ENCODE results near the gene PIP4K2A. TPM values are rescaled to one million over a fixed set of nuclear protein-coding genes. Genes with fewer than 3 reads are reported as not detected.
"Not testable (repeated sequence)": the region's sequence is repeated elsewhere in the genome, so short reads cannot be mapped to it uniquely, and the experiment has no call there.

Gene PIP4K2A
- total and polyA plus RNA-seq, 2 experiments from 2014 or later = 39.9 to 40.1 TPM

GRCh38 chr10:22750131-22750530, 35.8 kb upstream of the PIP4K2A start (continued):
- TF ChIP-seq ZNF462 (CRISPR knock-in tag; IDR thresholded peaks at IDR 0.05) = no peak

- not testable (repeated sequence) for H3K9me2 ChIP-seq (ENCODE audit: insufficient read depth); H3K27ac ChIP-seq (ENCODE audit: low read depth)
These were observed 30.5 kb upstream of the PIP4K2A start for GRCh38 chr10:22744858-22745257.

GRCh38 chr10:22742678-22743077, 28.3 kb upstream of the PIP4K2A start:
- Histone ChIP-seq H3K79me2 (replicated peaks; ENCODE audit: insufficient read depth) (no peaks in the 10 kb centered on the region), H2AFZ (no peak overlapping the region), H4K20me1 (replicated peaks; ENCODE audit: insufficient read depth) (no peaks in the 10 kb centered on the region), H3K4me2 (no peak overlapping the region), H3F3A (replicated peaks; ENCODE audit: low read depth) (no peaks in the 10 kb centered on the region), H3K4me1 (ENCODE audit: insufficient read depth) (no peaks in the 10 kb centered on the region), H3K36me3 (ENCODE audit: insufficient read depth) (no peaks in the 10 kb centered on the region), H3K9me2 (ENCODE audit: insufficient read depth) (0 out of 2 replicates have a peak, but pooled peaks cover 6% of the 10 kb centered on the region), H3K27ac (ENCODE audit: low read depth) (no peak overlapping the region), H3K27me3 (ENCODE audit: insufficient read depth) (no peaks in the 10 kb centered on the region), H3K4me3 (no peak overlapping the region)
- H3K27me3 Mint-ChIP-seq (ENCODE audit: insufficient read depth, low read depth, poor library complexity) = no peaks in the 10 kb centered on the region
- H3K27ac Mint-ChIP-seq = no peak overlapping the region
- DNase-seq (ENCODE audit: low spot score) (no peak), ATAC-seq (no peak)
- H3K4me3 Mint-ChIP-seq = no peak overlapping the region
- H3K4me1 Mint-ChIP-seq = no peaks in the 10 kb centered on the region
- H3K36me3 Mint-ChIP-seq (ENCODE audit: low read depth) = peaks cover 6% of the 10 kb centered on the region; the same call in 1 of the 3 replicates
- H3K9me3 Mint-ChIP-seq = no peaks in the 10 kb centered on the region
- TF ChIP-seq REST (IDR thresholded peaks at IDR 0.05; ENCODE audit: unreplicated experiment) (no peak), EZH2 (IDR thresholded peaks at IDR 0.05; ENCODE audit: low read depth, unreplicated experiment) (no peak), CREB1 (CRISPR knock-in tag; IDR thresholded peaks at IDR 0.05; ENCODE audit: low read depth) (no peak), JUNB (IDR thresholded peaks at IDR 0.05; ENCODE audit: unreplicated experiment) (no peak), STAT1 (IDR thresholded peaks at IDR 0.05; ENCODE audit: unreplicated experiment) (no peak), POLR2AphosphoS5 (IDR thresholded peaks at IDR 0.05; ENCODE audit: low read depth) (no peak), NANOG (IDR thresholded peaks at IDR 0.05; ENCODE audit: borderline replicate concordance) (no peak)

More at GRCh38 chr10:22744858-22745257, 30.5 kb upstream of the PIP4K2A start:
- not testable (repeated sequence) for H3K27ac Mint-ChIP-seq; ATAC-seq; DNase-seq (ENCODE audit: low spot score); H3K79me2 ChIP-seq (replicated peaks; ENCODE audit: insufficient read depth); H3K4me3 Mint-ChIP-seq; H3K36me3 Mint-ChIP-seq (ENCODE audit: low read depth); H3K9me3 Mint-ChIP-seq; H3K27me3 ChIP-seq (ENCODE audit: insufficient read depth); H3K4me2 ChIP-seq; H3K4me1 Mint-ChIP-seq; H3K36me3 ChIP-seq (ENCODE audit: insufficient read depth); H3K4me1 ChIP-seq (ENCODE audit: insufficient read depth); H2AFZ ChIP-seq; H3K4me3 ChIP-seq; H4K20me1 ChIP-seq (replicated peaks; ENCODE audit: insufficient read depth); H3F3A ChIP-seq (replicated peaks; ENCODE audit: low read depth); H3K27me3 Mint-ChIP-seq (ENCODE audit: insufficient read depth, low read depth, poor library complexity)
